Neuronal stem cell (in vitro differentiated cells): ENCODE measurements around the gene B3GAT1.

Source experiments
- DNase-seq: peaks from one replicate; pipeline ENCODE4 v3.0.0-alpha.2; 2013; ENCODE audit warnings: low spot score
- H2AFZ ChIP-seq: one replicate; pipeline ENCODE4 v1.6.1; 2013; ENCODE audit warnings: mild to moderate bottlenecking, low read length, inconsistent platforms
- H2AK5ac ChIP-seq: 2 replicates; pipeline ENCODE4 v1.6.1; 2013; ENCODE audit warnings: low read depth, mild to moderate bottlenecking, inconsistent platforms, low read length, moderate library complexity, mixed read lengths
- H2BK120ac ChIP-seq: 2 replicates; pipeline ENCODE4 v1.6.1; 2013; ENCODE audit warnings: low read depth, mild to moderate bottlenecking, inconsistent platforms, low read length, moderate library complexity, mixed read lengths
- H2BK12ac ChIP-seq: one replicate; pipeline ENCODE4 v1.6.1; 2013; ENCODE audit warnings: low read length, inconsistent platforms
- H2BK15ac ChIP-seq: 2 replicates; pipeline ENCODE4 v1.6.1; 2013; ENCODE audit warnings: mild to moderate bottlenecking, low read length, inconsistent platforms, mixed read lengths
- H2BK5ac ChIP-seq: one replicate; pipeline ENCODE4 v1.6.1; 2013; ENCODE audit warnings: inconsistent platforms, mild to moderate bottlenecking, low read length, moderate library complexity
- H3K14ac ChIP-seq: one replicate; pipeline ENCODE4 v1.6.1; 2013; ENCODE audit warnings: low read length, inconsistent platforms
- H3K18ac ChIP-seq: 2 replicates; pipeline ENCODE4 v1.6.1; 2013; ENCODE audit warnings: low read length, inconsistent platforms
- H3K23ac ChIP-seq: 2 replicates; pipeline ENCODE4 v1.6.1; 2013; ENCODE audit warnings: low read depth, mild to moderate bottlenecking, mixed read lengths, low read length, inconsistent platforms; ENCODE audit not compliant: poor library complexity
- H3K27ac ChIP-seq: replicated peaks from 3 replicates; pipeline ENCODE4 v1.5.1; 2013; ENCODE audit warnings: low read length, inconsistent platforms
- H3K27me3 ChIP-seq, 3 experiments: 2 replicates each; pipeline ENCODE4 v1.6.1; 2013; ENCODE audit warnings: low read length in 3 of 3, mild to moderate bottlenecking in 2 of 3, inconsistent platforms in 1 of 3, low read depth in 1 of 3, mixed read lengths in 1 of 3, moderate library complexity in 1 of 3; ENCODE audit not compliant: control insufficient read depth in 3 of 3, insufficient read depth in 3 of 3
- H3K36me3 ChIP-seq, 2 donors: replicated peaks in 1 of 2; 2 replicates each; pipeline ENCODE4 v1.6.1; 2013; ENCODE audit warnings: low read length in 2 of 2; ENCODE audit not compliant: control insufficient read depth in 2 of 2, insufficient read depth in 2 of 2
- H3K4ac ChIP-seq: 2 replicates; pipeline ENCODE4 v1.6.1; 2013; ENCODE audit warnings: inconsistent platforms, mild to moderate bottlenecking, low read length, moderate library complexity
- H3K4me1 ChIP-seq, 2 donors: 1 replicate in 1 of 2; 2 replicates in 1 of 2; pipeline ENCODE4 v1.6.1; 2013; ENCODE audit warnings: low read length in 2 of 2, low read depth in 1 of 2; ENCODE audit not compliant: control insufficient read depth in 2 of 2, insufficient read depth in 1 of 2
- H3K4me2 ChIP-seq: one replicate; pipeline ENCODE4 v1.6.1; 2013; ENCODE audit warnings: mild to moderate bottlenecking, low read length, inconsistent platforms; ENCODE audit not compliant: insufficient read depth, poor library complexity, severe bottlenecking
- H3K4me3 ChIP-seq, 2 donors: 2 replicates each; pipeline ENCODE4 v1.5.1; 2013; ENCODE audit warnings: low read length in 2 of 2, mild to moderate bottlenecking in 2 of 2, inconsistent platforms in 1 of 2, moderate library complexity in 1 of 2
- H3K79me1 ChIP-seq: one replicate; pipeline ENCODE4 v1.6.1; 2013; ENCODE audit warnings: low read depth, mild to moderate bottlenecking, inconsistent platforms, low read length, moderate library complexity
- H3K9ac ChIP-seq: one replicate; pipeline ENCODE4 v1.6.1; 2013; ENCODE audit warnings: mild to moderate bottlenecking, low read depth, low read length, inconsistent platforms; ENCODE audit not compliant: poor library complexity
- H3K9me3 ChIP-seq, 2 donors: replicated peaks in 1 of 2; 2 replicates each; pipeline versions ENCODE3 to v1.6.1; 2013; ENCODE audit warnings: low read length in 2 of 2, mild to moderate bottlenecking in 2 of 2, inconsistent platforms in 1 of 2, low read depth in 1 of 2, mixed read lengths in 1 of 2, moderate library complexity in 1 of 2; ENCODE audit not compliant: control insufficient read depth in 2 of 2, insufficient read depth in 1 of 2
- H4K8ac ChIP-seq: one replicate; pipeline ENCODE4 v1.6.1; 2013; ENCODE audit warnings: low read depth, mild to moderate bottlenecking, inconsistent platforms, low read length, moderate library complexity
- H4K91ac ChIP-seq: one replicate; pipeline ENCODE4 v1.6.1; 2013; ENCODE audit warnings: low read length, low read depth, mild to moderate bottlenecking, inconsistent platforms; ENCODE audit not compliant: poor library complexity
- WGBS, 2 donors: extraction: QIAGEN DNeasy Blood & Tissue Kit; methylation state at CpG; one replicate each; pipeline ENCODE4 v1.1.7; 2013; ENCODE audit warnings: missing lambda C conversion rate in 2 of 2, mixed read lengths in 1 of 2; ENCODE audit not compliant: insufficient read length in 2 of 2, insufficient replicate concordance in 1 of 2; ENCODE audit errors: extremely low coverage in 2 of 2; 5-methylcytosine and 5-hydroxymethylcytosine counted together

The B3GAT1 gene

GRCh38 chr11:134436781-134437180, 24.7 kb upstream of the B3GAT1 start:
- no peak overlapping the region for H3K18ac ChIP-seq
- no peak overlapping the region for H3K23ac ChIP-seq
- no peak overlapping the region for H3K27ac ChIP-seq
- no peak overlapping the region for H3K9ac ChIP-seq
- WGBS, 2 donors, result no CpG with 5 or more reads among the region's 10 CpGs
- H4K8ac ChIP-seq, result no peak overlapping the region
- H3K4me2 ChIP-seq, result no peak overlapping the region
- H3K4ac ChIP-seq, result no peak overlapping the region
- H3K4me1 ChIP-seq, result peaks cover 0 to 10% of the 10 kb centered on the region in 2 donors
- no peak overlapping the region for H3K4me3 ChIP-seq
- H3K79me1 ChIP-seq, result peaks cover 2% of the 10 kb centered on the region
- no peak overlapping the region for H2BK15ac ChIP-seq
- no peak overlapping the region for H2AK5ac ChIP-seq
- H2AFZ ChIP-seq, result no peak overlapping the region
- H4K91ac ChIP-seq, result no peak overlapping the region
- H3K9me3 ChIP-seq, result peaks cover 2% of the 10 kb centered on the region in 2 donors
- H2BK12ac ChIP-seq, result no peak overlapping the region
- no peak overlapping the region for H2BK5ac ChIP-seq
- no peak overlapping the region for H2BK120ac ChIP-seq
- H3K36me3 ChIP-seq, result no peaks in the 10 kb centered on the region
- DNase-seq, result no peak
- peaks cover 0 to 2% (median 0%) of the 10 kb centered on the region in 3 experiments for H3K27me3 ChIP-seq
- no peak overlapping the region for H3K14ac ChIP-seq

DNA sequence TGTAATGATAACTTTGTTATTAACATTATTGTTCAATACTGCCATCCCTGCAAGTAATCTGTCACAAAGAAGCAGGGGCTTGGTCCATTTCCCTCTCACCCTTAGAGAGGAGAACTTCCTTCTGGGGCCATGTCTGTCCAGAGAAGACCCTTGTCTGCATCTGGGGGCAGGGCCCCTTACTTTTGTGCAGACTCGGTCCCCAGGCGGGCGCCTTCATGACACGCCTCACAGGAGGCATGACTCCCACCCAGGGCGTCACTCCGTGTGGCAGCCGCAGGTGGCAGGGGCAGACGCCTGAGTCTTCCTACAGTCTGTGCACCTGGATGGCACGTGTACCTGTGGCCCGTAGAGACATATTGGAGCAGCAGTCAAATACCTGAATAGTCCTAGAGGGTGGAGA, 21.8 kb upstream of the B3GAT1 start:
- Histone ChIP-seq H3K14ac (no peak overlapping the region), H3K4ac (no peak overlapping the region), H3K27me3 (no peaks in the 10 kb centered on the region), H2BK12ac (no peak overlapping the region), H3K4me1 (no peaks in the 10 kb centered on the region), H3K4me3 (peak overlapping the region in 1 of 2 donors; percentile 51), H4K91ac (no peak overlapping the region), H3K9me3 (peaks cover 2 to 6% of the 10 kb centered on the region in 2 donors), H2AK5ac (no peak overlapping the region), H3K79me1 (peaks cover 2% of the 10 kb centered on the region), H2BK120ac (no peak overlapping the region), H3K9ac (no peak overlapping the region), H3K4me2 (no peak overlapping the region), H2BK5ac (no peak overlapping the region), H3K23ac (no peak overlapping the region), H3K36me3 (no peaks in the 10 kb centered on the region), H3K18ac (no peak overlapping the region), H3K27ac (no peak overlapping the region), H2AFZ (no peak overlapping the region), H4K8ac (no peak overlapping the region), H2BK15ac (no peak overlapping the region)
- DNase-seq, result no peak
- WGBS, 2 donors, result no CpG with 5 or more reads among the region's 10 CpGs

GRCh38 chr11:134433251-134433650, 21.2 kb upstream of the B3GAT1 start:
- no peak overlapping the region for H2BK5ac ChIP-seq
- no CpG with 5 or more reads among the region's 3 CpGs for WGBS, 2 donors
- H3K27me3 ChIP-seq, result no peaks in the 10 kb centered on the region
- peak overlapping the region; percentile 7 for H3K18ac ChIP-seq
- no peak overlapping the region for H2AK5ac ChIP-seq
- no peak overlapping the region for H3K23ac ChIP-seq
- no peak overlapping the region for H2BK15ac ChIP-seq
- no peak overlapping the region for H2BK120ac ChIP-seq
- no peak overlapping the region for H2AFZ ChIP-seq
- H3K36me3 ChIP-seq, result no peaks in the 10 kb centered on the region
- H2BK12ac ChIP-seq, result no peak overlapping the region
- no peak overlapping the region for H4K8ac ChIP-seq
- H4K91ac ChIP-seq, result no peak overlapping the region
- H3K4me1 ChIP-seq, result peaks cover 0 to 1% of the 10 kb centered on the region in 2 donors
- H3K4ac ChIP-seq, result no peak overlapping the region
- H3K4me2 ChIP-seq, result no peak overlapping the region
- H3K79me1 ChIP-seq, result peaks cover 2% of the 10 kb centered on the region
- DNase-seq, result no peak
- peaks cover 2 to 6% of the 10 kb centered on the region in 2 donors for H3K9me3 ChIP-seq
- no peak overlapping the region for H3K9ac ChIP-seq
- no peak overlapping the region for H3K4me3 ChIP-seq
- H3K14ac ChIP-seq, result no peak overlapping the region
- no peak overlapping the region for H3K27ac ChIP-seq

DNA sequence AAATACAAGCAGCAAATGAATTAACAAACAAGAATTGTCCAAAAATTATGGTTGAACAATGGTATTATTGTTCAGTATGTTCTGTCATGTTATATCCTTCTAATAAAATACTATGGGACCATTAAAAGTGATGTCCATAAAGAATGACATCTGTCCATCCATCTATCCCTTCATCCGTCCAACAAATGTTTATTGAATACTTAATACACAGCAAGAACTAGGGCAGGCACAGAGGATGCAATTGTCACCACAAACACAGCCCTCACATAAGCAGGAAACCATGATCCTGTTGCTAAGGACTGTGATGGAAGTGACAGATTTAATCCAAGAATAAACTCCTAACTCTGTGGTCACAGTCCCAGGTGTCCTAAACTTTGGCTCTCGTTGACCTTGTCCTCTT, 20.7 kb upstream of the B3GAT1 start:
- Histone ChIP-seq H2AK5ac (no peak overlapping the region), H3K27ac (no peak overlapping the region), H2BK120ac (no peak overlapping the region), H2BK5ac (no peak overlapping the region), H2BK12ac (no peak overlapping the region), H3K23ac (no peak overlapping the region), H3K9me3 (peaks cover 2 to 6% of the 10 kb centered on the region in 2 donors), H3K9ac (no peak overlapping the region), H3K14ac (no peak overlapping the region), H4K8ac (no peak overlapping the region), H3K27me3 (no peaks in the 10 kb centered on the region), H3K36me3 (no peaks in the 10 kb centered on the region), H2BK15ac (no peak overlapping the region), H4K91ac (no peak overlapping the region), H3K79me1 (peaks cover 2% of the 10 kb centered on the region), H3K4me2 (no peak overlapping the region), H3K4me3 (no peak overlapping the region), H3K18ac (no peak overlapping the region), H3K4me1 (peaks cover 0 to 1% of the 10 kb centered on the region in 2 donors), H3K4ac (no peak overlapping the region), H2AFZ (no peak overlapping the region)
- no CpG with 5 or more reads among the region's 2 CpGs for WGBS, 2 donors
- no peak for DNase-seq
